ENCODE data around the gene DLX5. TPM values are rescaled to one million over a fixed set of nuclear protein-coding genes. Genes with fewer than 3 reads are reported as not detected.

The DLX5 gene
- polyA plus RNA-seq, 1 donor (not counting 4 experiments of a cell fraction or from before 2014, with no cell fraction given), result 0.67 TPM

GRCh38 chr7:97027427-97028234 is 3.0 kb upstream of the DLX5 start:
- H3K9me1 ChIP-seq (ENCODE audit: control insufficient read depth, extremely low read depth, insufficient read depth, low read length), result no peaks in the 10 kb centered on the region
- dilution Hi-C loops (cut with MboI; ENCODE audit: extremely low pct_ligation_motif_present, low sequenced_read_pairs), result loop anchor here (25.0 kb wide), 1 partner anchor 1115 kb away; no protein-coding TSS in a partner anchor
- H2AFZ ChIP-seq (ENCODE audit: control insufficient read depth, low read length), result peak overlapping the region; percentile 68
- H3K79me2 ChIP-seq (ENCODE audit: control insufficient read depth, insufficient read depth, low read length), result no peaks in the 10 kb centered on the region
- TF ChIP-seq EZH2 (IDR thresholded peaks at IDR 0.05; ENCODE audit: low read length) (no peak), CTCF (optimal IDR thresholded peaks at IDR 0.05 in 1 of 3, IDR thresholded peaks at IDR 0.05 in 1 of 3, conservative IDR thresholded peaks at IDR 0.05 in 1 of 3; ENCODE audit: extremely low read depth in 1 of 3, insufficient read depth in 2 of 3, low read length in 3 of 3) (peak; percentile 93 to 98 (median 97))
- no peak overlapping the region for H3K27ac ChIP-seq (ENCODE audit: control insufficient read depth, insufficient read depth, low read length)
- no peaks in the 10 kb centered on the region for H4K20me1 ChIP-seq (ENCODE audit: control insufficient read depth, extremely low read depth, insufficient read depth, low read length)
- no peaks in the 10 kb centered on the region for H3K36me3 ChIP-seq (ENCODE audit: control insufficient read depth in 2 of 2, extremely low read depth in 1 of 2, insufficient read depth in 2 of 2, low read length in 2 of 2)
- FAIRE-seq (peak; percentile 83), DNase-seq (ENCODE audit: low read depth, low spot score) (peak; percentile 45)
- no peak overlapping the region for H3K9ac ChIP-seq (ENCODE audit: control insufficient read depth, extremely low read depth, insufficient read depth, low read length)
- H3K27me3 ChIP-seq (ENCODE audit: control insufficient read depth, extremely low read depth, insufficient read depth, low read length), result peaks cover 14% of the 10 kb centered on the region
- peak overlapping the region; percentile 81 for H3K4me2 ChIP-seq (ENCODE audit: control insufficient read depth, extremely low read depth, insufficient read depth, low read depth, low read length)
- peak overlapping the region in 1 of 3 experiments; percentile 43 for H3K4me3 ChIP-seq (ENCODE audit: control insufficient read depth in 2 of 3, extremely low read depth in 1 of 3, insufficient read depth in 2 of 3, low read depth in 1 of 3, low read length in 3 of 3)
- H3K4me1 ChIP-seq (ENCODE audit: control insufficient read depth, extremely low read depth, insufficient read depth, low read length), result peaks cover 9% of the 10 kb centered on the region
- H3K9me3 ChIP-seq (ENCODE audit: control insufficient read depth, low read depth, low read length), result no peaks in the 10 kb centered on the region

GRCh38 chr7:97026715-97027426 is 2.2 kb upstream of the DLX5 start:
- H4K20me1 ChIP-seq (ENCODE audit: control insufficient read depth, extremely low read depth, insufficient read depth, low read length), result no peaks in the 10 kb centered on the region
- TF ChIP-seq EZH2 (IDR thresholded peaks at IDR 0.05; ENCODE audit: low read length) (no peak), CTCF (optimal IDR thresholded peaks at IDR 0.05 in 1 of 3, IDR thresholded peaks at IDR 0.05 in 1 of 3, conservative IDR thresholded peaks at IDR 0.05 in 1 of 3; ENCODE audit: extremely low read depth in 1 of 3, insufficient read depth in 2 of 3, low read length in 3 of 3) (no peak)
- H2AFZ ChIP-seq (ENCODE audit: control insufficient read depth, low read length), result no peak overlapping the region
- H3K27ac ChIP-seq (ENCODE audit: control insufficient read depth, insufficient read depth, low read length), result no peak overlapping the region
- no peak overlapping the region for H3K9ac ChIP-seq (ENCODE audit: control insufficient read depth, extremely low read depth, insufficient read depth, low read length)
- dilution Hi-C loops (cut with MboI; ENCODE audit: extremely low pct_ligation_motif_present, low sequenced_read_pairs), result loop anchor here (25.0 kb wide), 1 partner anchor 1115 kb away; no protein-coding TSS in a partner anchor
- H3K4me2 ChIP-seq (ENCODE audit: control insufficient read depth, extremely low read depth, insufficient read depth, low read depth, low read length), result peak overlapping the region; percentile 81
- H3K4me1 ChIP-seq (ENCODE audit: control insufficient read depth, extremely low read depth, insufficient read depth, low read length), result peaks cover 9% of the 10 kb centered on the region
- H3K4me3 ChIP-seq (ENCODE audit: control insufficient read depth in 2 of 3, extremely low read depth in 1 of 3, insufficient read depth in 2 of 3, low read depth in 1 of 3, low read length in 3 of 3), result no peak overlapping the region
- no peak for DNase-seq (ENCODE audit: low read depth, low spot score)
- peaks cover 14% of the 10 kb centered on the region for H3K27me3 ChIP-seq (ENCODE audit: control insufficient read depth, extremely low read depth, insufficient read depth, low read length)
- FAIRE-seq, result no peak
- no peaks in the 10 kb centered on the region for H3K9me1 ChIP-seq (ENCODE audit: control insufficient read depth, extremely low read depth, insufficient read depth, low read length)
- no peaks in the 10 kb centered on the region for H3K79me2 ChIP-seq (ENCODE audit: control insufficient read depth, insufficient read depth, low read length)
- H3K9me3 ChIP-seq (ENCODE audit: control insufficient read depth, low read depth, low read length), result no peaks in the 10 kb centered on the region
- no peaks in the 10 kb centered on the region for H3K36me3 ChIP-seq (ENCODE audit: control insufficient read depth in 2 of 2, extremely low read depth in 1 of 2, insufficient read depth in 2 of 2, low read length in 2 of 2)

All from keratinocyte (primary cell).